HEK293T (cell line): Measurements from ENCODE around the gene TESK2.

Experiments used
- BHLHE40 ChIP-seq: fragments of 450-650 bp; IDR thresholded peaks from 2 replicates; pipeline ENCODE4 v1.6.1; 2016; ENCODE audit warnings: mild to moderate bottlenecking, moderate library complexity, borderline replicate concordance
- CTBP1 ChIP-seq: fragments of 450-650 bp; IDR thresholded peaks from 2 replicates; pipeline ENCODE4 v1.6.1; 2016; ENCODE audit warnings: borderline replicate concordance
- ELF4 ChIP-seq: fragments of 450-650 bp; IDR thresholded peaks from 2 replicates; pipeline ENCODE4 v1.6.1; 2017; ENCODE audit warnings: antibody characterized with exemption
- FOXA1 ChIP-seq: fragments of 450-650 bp; IDR thresholded peaks from 2 replicates; pipeline ENCODE4 v1.6.1; 2016; ENCODE audit warnings: mild to moderate bottlenecking
- FOXM1 ChIP-seq: fragments of 450-650 bp; IDR thresholded peaks from 2 replicates; pipeline ENCODE4 v1.6.1; 2017; ENCODE audit warnings: mild to moderate bottlenecking, borderline replicate concordance
- NFRKB ChIP-seq: fragments of 450-650 bp; IDR thresholded peaks from 2 replicates; pipeline ENCODE4 v1.6.1; 2016; ENCODE audit warnings: mild to moderate bottlenecking, moderate library complexity
- SP1 ChIP-seq: fragments of 450-650 bp; IDR thresholded peaks from 2 replicates; pipeline ENCODE4 v1.6.1; 2017
- SUZ12 ChIP-seq: fragments of 450-650 bp; IDR thresholded peaks from 2 replicates; pipeline ENCODE4 v1.6.1; 2016; ENCODE audit warnings: mild to moderate bottlenecking
- ZNF384 ChIP-seq: fragments of 450-650 bp; IDR thresholded peaks from 2 replicates; pipeline ENCODE4 v1.6.1; 2016

- no peak for TF ChIP-seq SUZ12
- TF ChIP-seq ELF4, result no peak
- TF ChIP-seq NFRKB, result no peak
- TF ChIP-seq FOXM1, result no peak
- TF ChIP-seq CTBP1, result no peak
- TF ChIP-seq FOXA1, result no peak
- no peak for TF ChIP-seq SP1
- TF ChIP-seq BHLHE40, result no peak
- TF ChIP-seq ZNF384, result no peak
Observed at GRCh38 chr1:45351508-45351907, 139.5 kb downstream of the TESK2 start.
